Superior temporal gyrus (tissue), 1 donor: ENCODE measurements around the gene KAZALD1.

Experiments
- DNase-seq: peaks from one replicate; pipeline ENCODE4 v3.0.0-alpha.2; 2016; ENCODE audit errors: extremely low spot score

Gene KAZALD1

DNA sequence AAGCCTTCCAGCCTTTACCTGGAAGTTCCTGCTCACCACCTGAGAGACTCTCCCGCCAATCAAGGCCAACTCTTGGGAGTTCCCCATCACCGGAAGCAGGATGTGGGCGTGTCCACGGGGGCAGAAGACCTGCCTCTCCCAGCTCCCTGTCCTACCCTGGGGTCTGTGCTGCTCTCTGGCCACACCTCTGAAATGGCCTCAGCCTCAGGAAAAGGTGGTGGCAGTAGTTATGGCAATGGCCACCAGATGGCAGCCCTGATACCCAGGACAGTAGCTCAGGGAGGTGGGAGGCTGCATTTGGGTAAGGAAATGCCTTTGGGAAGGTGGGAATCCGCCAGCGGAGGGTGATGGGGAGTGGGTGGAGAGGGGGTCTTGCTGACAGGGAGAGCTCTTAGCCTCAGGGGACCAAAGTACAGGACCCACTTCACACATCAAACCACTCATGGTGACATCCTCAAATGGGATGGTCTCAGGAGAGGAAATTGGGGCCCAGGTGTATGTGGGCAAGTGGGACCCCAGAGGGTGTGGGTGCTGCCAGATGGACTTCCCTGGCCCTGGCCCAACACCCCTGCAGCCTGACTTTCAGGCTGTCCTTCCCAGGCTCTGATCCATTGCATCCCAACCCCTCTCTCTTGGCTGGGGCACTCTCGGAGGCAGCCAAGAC lies 33.9 kb downstream of the KAZALD1 start:
- peak; percentile 50 for DNase-seq

DNA sequence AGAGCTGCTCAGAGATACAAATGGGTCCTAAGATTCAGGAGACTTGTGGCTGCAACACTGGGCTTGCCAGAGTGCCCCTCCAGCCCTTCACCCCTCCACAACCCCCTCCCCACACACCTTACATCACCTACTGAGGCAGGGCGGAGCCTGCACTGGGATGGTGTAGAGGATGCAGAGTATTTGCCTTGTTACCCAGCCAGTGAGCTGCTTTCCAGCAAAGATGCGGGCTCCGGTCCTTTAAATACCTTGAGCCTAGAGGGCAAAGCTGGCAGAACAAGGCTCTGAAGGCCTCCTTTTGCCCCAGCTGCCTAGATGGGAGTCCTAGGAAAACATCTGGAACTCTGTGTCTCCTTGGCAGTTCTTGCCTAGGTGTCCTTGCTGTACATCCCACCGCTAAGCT lies 34.6 kb downstream of the KAZALD1 start:
- no peak for DNase-seq

DNA sequence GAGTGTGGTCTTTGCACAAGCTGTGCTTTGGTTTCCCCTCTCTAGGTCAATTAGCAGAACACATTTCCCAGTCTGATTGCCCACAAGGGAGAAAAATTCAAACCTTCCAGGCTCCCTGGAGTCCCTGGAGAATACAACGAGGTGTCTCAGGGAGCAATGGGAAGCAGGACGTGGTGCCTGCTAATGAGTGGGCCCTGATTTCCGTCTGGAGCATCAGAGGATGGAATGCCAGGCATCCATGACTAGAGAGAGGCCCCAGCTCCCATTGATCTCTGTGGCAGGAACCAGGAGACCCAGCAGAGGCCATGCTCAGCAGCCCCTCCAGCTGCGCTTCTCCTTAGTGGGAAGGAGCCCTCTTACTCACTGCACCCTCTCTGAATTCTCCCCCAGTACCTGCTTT lies 36.1 kb downstream of the KAZALD1 start:
- no peak for DNase-seq

DNA sequence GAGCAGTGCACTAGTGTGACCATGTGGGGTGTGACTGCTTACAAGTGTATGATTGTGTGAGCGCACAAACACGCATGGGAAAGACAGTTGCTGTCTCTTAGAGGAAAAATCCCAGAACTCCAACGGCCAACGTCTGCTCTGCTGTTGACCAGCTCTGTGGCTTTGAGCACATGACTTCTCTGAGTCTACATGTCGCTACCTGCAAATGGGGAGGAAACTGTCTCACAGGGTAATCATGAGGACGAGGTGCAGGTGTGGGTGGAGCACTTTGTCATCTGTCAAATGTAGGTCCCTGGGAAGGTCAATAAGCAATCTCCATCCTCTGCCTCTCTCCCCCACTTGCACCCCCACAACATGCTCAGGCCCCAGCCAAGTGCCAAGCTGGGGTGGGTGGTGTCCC lies 38.1 kb downstream of the KAZALD1 start:
- DNase-seq, result no peak

DNA sequence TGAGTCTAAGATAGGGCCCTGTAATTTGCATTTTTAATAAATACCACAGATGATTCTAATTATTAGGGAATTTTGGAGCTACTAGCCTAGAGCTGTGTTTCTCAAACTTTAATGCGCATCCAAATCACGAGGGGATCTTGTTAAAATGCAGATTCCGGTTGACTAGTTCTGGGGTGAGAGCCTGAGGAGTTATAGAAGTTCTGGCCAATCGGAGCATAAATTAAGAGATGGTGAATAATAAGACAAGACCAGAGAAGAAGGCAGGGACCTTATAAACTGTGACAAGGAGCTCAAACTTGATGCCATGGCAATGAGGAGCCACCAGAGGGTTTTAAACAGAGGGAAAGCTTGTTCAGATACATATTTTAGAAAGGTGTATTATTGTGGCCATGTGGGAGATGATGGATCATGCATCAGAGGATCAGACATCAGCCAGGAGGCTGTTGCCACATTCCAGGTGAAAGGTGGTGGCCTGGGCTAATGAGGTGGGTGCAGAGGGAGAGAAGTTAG lies 39.6 kb downstream of the KAZALD1 start:
- DNase-seq, result no peak

DNA sequence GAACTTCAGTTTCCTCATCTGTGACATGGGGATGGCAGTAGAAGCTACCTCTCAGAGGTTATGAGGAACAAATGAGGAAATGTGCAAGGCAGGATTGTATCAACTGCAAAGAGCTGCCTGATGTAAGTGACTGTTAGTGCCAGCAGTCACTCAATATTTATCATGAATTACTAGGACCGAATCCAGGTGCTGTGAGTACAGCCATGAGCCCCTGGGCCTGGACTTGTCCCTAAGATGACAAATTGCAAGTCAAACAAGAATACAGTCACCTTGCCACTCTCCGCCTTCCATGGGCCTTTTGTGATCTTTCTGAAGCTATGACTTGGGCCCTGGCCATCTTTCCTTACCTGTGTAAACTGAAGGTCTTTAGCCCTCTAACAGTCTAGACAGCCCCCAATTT lies 41.6 kb downstream of the KAZALD1 start:
- no peak for DNase-seq

DNA sequence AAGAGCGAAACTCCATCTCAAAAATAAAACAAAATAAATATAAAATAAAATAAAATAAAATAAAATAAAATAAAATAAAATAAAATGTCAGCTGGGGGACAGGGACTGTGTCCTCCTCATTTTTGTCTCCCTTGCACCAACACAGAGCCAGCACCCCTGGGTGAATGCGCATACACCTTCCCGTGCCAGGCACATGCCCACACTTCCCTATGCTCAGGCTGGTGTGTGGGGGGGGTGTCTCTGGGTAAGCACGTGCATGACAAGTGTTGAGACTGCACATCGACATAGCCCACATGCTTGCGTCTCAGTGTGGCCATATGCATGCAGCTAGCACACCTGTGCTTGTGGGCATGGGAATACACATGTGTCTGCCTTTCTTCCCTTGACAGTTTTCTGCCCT lies 44.6 kb downstream of the KAZALD1 start:
- no peak for DNase-seq

DNA sequence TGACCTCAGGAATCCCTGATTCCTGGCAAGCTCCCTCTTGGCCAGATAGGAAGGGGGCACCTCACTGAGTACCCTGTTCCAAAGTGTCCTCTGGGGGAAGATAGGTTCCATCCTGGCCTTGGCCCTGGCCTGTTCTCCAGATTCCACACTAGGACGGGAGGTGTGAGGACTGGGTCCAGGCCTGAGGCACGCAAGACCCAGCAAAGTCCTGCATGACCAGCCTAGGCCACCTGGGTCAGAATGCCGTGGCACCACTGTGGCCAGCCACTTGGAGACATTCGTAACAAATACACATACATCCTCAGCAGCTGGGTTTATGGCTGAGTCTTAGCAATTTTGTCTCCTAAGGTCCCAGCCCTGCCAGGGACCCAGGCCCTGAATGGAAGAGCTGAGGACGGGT lies 46.0 kb downstream of the KAZALD1 start:
- no peak for DNase-seq

DNA sequence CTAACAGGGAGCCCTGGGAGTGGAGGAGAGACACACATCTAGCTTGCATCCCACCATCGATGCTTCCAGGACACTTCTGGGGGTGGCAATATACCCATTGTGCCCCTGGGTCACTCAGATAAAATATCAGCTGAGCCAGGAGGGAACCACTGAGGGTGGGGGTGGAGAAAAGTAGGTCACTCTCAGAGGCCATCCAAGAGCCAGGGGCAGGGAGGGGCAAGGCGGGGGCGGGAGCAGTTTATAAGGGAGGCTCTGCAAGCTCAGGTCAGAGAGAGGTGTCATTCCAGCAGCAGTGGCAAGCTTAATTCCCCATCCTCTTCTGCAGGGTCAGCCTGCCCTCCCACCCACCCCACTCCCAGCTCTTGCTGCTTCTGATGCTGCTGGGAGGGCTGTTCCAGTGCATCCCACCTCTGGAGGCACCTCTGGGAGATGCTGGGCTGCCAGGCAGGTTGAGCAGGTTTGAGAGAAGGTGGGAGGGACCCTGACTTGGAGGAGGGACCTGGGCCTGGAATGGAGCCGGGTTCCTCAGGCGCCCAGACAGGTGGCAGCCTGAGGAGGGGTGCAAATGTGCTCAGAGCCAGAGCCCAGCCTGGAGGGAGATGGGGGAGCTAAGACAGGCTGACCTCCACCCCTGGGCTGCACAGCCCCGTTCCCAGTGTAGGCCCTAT lies 49.2 kb downstream of the KAZALD1 start:
- DNase-seq, result no peak

DNA sequence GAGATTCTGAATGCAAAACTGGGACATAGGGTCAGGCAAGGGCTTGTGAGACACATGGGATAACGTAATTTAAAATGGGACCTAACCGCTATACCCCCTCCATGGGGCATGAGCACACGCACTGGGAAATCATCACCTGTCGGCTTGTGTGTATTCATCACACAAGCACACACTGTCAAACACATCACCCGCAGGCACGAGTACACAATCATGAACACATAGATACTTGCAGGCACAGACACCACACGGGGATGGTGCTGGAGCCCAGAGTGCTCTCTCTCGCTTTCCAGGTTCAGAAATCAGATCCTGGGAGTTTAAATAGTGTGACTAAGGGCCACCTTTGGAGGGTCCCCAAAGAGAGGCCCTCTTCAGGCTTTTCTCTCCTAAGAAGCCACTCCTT lies 49.8 kb downstream of the KAZALD1 start:
- no peak for DNase-seq

DNA sequence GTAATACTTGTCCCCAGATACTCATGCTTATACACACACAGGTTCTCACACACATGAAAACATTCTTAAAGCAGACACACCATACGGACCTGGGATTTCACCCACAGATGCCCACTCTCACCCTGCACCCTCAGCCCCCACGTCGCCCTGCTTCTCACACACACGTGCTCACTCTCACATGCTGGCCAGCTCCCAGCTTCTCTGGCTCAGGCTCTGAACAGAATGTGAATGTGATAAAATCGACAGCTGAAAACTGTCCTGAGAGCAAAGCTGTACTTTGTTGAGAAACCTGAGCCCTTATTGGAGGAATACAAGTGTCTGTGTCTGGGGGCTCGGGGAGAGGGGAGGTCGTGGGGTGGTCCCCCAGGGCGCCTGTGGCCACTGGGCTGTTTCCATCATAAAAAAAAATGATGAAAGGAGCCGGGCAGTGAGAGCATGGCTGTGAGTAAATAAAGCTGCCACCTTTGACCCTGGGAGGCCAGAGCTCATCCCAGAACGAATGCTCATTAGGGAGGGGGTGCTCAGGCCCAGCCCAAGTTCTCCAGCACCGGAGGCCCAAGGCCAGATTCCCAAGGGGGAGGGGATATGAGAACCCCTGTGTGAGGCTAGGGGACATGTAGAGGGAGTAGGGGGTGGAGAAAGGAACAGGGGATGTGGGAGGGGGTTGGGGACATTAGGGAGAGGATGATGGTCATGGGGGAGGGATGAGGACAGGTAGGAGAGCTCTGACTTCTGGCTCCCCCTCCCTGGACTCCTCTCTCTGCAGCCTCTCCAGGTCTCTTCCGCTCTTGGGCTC lies 51.2 kb downstream of the KAZALD1 start:
- DNase-seq, result no peak

DNA sequence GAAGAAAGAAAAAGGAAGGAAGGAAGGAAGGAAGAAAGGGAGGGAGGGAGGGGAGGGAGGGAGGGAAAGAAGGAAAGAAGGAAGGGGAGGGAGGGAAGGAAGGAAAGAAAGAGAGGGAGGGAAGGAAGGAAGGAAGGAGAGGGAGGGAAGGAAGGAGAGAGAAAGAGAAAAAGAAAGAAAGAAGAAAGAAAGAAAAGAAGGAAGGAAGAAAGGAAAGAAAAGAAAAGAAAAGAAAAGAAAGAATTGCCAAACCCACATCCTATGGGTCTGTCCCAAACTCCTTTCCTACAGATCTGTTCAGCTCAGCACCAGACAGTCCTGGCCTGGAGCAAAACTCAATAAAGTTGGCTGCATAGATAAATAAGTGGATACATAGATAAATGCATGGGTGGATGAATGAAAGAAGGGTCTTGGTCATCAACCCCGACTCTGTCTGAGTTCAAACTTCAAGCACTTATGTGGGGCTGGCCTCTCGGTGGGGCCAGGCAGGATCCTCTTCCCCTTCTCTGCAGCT lies 52.2 kb downstream of the KAZALD1 start:
- DNase-seq, result no peak

DNA sequence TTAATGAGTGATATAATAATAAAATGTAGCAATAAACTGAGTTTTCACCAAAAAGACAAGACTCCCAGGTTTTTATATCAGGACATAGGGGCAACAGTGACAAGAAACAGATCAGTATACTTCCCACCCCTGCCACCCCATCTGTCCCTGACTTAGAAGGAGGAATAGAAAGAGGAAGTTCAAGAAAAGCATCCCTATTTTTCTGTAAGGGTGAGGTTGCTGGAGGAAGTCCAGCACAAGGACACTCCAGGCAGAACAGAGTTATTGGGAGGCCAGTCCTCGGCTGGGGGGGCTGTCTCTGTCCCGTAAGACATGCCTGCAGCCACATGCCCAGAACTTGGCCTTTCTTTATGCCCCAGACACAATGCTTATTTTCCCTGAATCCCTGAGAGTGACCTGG lies 52.9 kb downstream of the KAZALD1 start:
- DNase-seq, result no peak
